HepG2 (cell line): ENCODE measurements around the gene CTNNAL1. TPM values are rescaled to one million over a fixed set of nuclear protein-coding genes. Genes with fewer than 3 reads are reported as not detected.

Experiments used
- AGO2 ChIP-seq: fragments of 200-400 bp; formaldehyde crosslinking; optimal IDR thresholded peaks from 2 replicates; pipeline ENCODE3; 2017; ENCODE audit warnings: mild to moderate bottlenecking, low read depth, low read length, moderate library complexity
- EED ChIP-seq: sonication (generic); formaldehyde crosslinking; IDR thresholded peaks from 2 replicates; pipeline ENCODE4 v1.5.0; 2020; ENCODE audit warnings: mild to moderate bottlenecking, missing genetic modification reagents
- NR2F6 ChIP-seq, 2 experiments: IDR thresholded peaks; 2 replicates each; pipeline ENCODE4 v1.6.1; 2016; ENCODE audit warnings: antibody characterized with exemption in 1 of 2, mild to moderate bottlenecking in 1 of 2
- POLR2AphosphoS5 ChIP-seq: IDR thresholded peaks from 2 replicates; pipeline ENCODE4 v1.6.1; 2012; ENCODE audit warnings: low read depth, low read length
- SNAI1 ChIP-seq: sonication (generic); formaldehyde crosslinking; IDR thresholded peaks from 2 replicates; pipeline ENCODE4 v1.5.0; 2020; ENCODE audit warnings: mild to moderate bottlenecking, missing genetic modification reagents, borderline replicate concordance
- ZNF101 ChIP-seq: sonication (generic); formaldehyde crosslinking; IDR thresholded peaks from 2 replicates; pipeline ENCODE4 v1.4.0; 2020; ENCODE audit warnings: mild to moderate bottlenecking, low read depth, missing genetic modification reagents, borderline replicate concordance
- ZNF564 ChIP-seq: sonication (generic); formaldehyde crosslinking; IDR thresholded peaks from 2 replicates; pipeline ENCODE4 v1.8.1; 2023; ENCODE audit warnings: mild to moderate bottlenecking, missing genetic modification reagents
- ZNF605 ChIP-seq: sonication (generic); formaldehyde crosslinking; IDR thresholded peaks from 2 replicates; pipeline ENCODE4 v1.8.0; 2022; ENCODE audit warnings: mild to moderate bottlenecking, missing genetic modification reagents
- ZNF749 ChIP-seq: sonication (generic); formaldehyde crosslinking; IDR thresholded peaks from 2 replicates; pipeline ENCODE4 v1.8.0; 2022; ENCODE audit warnings: mild to moderate bottlenecking, missing genetic modification reagents, moderate library complexity, borderline replicate concordance
- polyA plus RNA-seq, 8 experiments: library from polyadenylated mRNA; depleted of rRNA in 3 of 8; stranded (reverse) in 7 of 8; unstranded in 1 of 8; fragments of >200 nt; fragmentation: Illumina TruSeq in 4 of 8; extraction: Trizol in 4 of 8; gene quantifications; 2 replicates each; pipeline versions ENCODE4 v1.2.1 to v1.2.3, GENCODE V29; 2011 to 2016; ENCODE audit warnings: low read depth in 4 of 8, missing spikeins in 1 of 8, mixed read lengths in 1 of 8; ENCODE audit not compliant: insufficient read depth in 1 of 8
- total RNA-seq, 5 experiments: library from RNA; depleted of rRNA; stranded (reverse); fragments of >200 nt; fragmentation: Illumina TruSeq; extraction: Trizol; gene quantifications; 2 replicates each; pipeline ENCODE4 v1.2.3, GENCODE V29; 2016; ENCODE audit warnings: low read depth in 1 of 5
- TF ChIP-seq, protein P1 (sequence below): fragments of 450-650 bp; IDR thresholded peaks from 2 replicates; pipeline ENCODE4 v1.6.1; 2016
- TF ChIP-seq, protein P2 (sequence below): sonication (generic); formaldehyde crosslinking; IDR thresholded peaks from 2 replicates; pipeline ENCODE4 v1.5.0; 2020; ENCODE audit warnings: mild to moderate bottlenecking, missing genetic modification reagents, borderline replicate concordance
- TF ChIP-seq, protein P3 (sequence below): sonication (generic); formaldehyde crosslinking; IDR thresholded peaks from 2 replicates; pipeline ENCODE4 v1.4.0; 2020; ENCODE audit warnings: missing genetic modification reagents
- TF ChIP-seq, protein P4 (sequence below): IDR thresholded peaks from 2 replicates; pipeline ENCODE4 v1.6.1; 2016; ENCODE audit warnings: mild to moderate bottlenecking
- TF ChIP-seq, protein P5 (sequence below): sonication (generic); formaldehyde crosslinking; IDR thresholded peaks from 2 replicates; pipeline ENCODE4 v1.4.0; 2020; ENCODE audit warnings: missing genetic modification reagents, borderline replicate concordance
- TF ChIP-seq, protein P6 (sequence below): IDR thresholded peaks from 2 replicates; pipeline ENCODE4 v1.6.1; 2016; ENCODE audit warnings: mild to moderate bottlenecking, missing biosample characterization, missing genetic modification reagents

The CTNNAL1 gene
- total and polyA plus RNA-seq, 2 of the 13 experiments (the other 11 are each of a cell fraction or from before 2014, with no cell fraction given), result 32.0 to 162 TPM

DNA sequence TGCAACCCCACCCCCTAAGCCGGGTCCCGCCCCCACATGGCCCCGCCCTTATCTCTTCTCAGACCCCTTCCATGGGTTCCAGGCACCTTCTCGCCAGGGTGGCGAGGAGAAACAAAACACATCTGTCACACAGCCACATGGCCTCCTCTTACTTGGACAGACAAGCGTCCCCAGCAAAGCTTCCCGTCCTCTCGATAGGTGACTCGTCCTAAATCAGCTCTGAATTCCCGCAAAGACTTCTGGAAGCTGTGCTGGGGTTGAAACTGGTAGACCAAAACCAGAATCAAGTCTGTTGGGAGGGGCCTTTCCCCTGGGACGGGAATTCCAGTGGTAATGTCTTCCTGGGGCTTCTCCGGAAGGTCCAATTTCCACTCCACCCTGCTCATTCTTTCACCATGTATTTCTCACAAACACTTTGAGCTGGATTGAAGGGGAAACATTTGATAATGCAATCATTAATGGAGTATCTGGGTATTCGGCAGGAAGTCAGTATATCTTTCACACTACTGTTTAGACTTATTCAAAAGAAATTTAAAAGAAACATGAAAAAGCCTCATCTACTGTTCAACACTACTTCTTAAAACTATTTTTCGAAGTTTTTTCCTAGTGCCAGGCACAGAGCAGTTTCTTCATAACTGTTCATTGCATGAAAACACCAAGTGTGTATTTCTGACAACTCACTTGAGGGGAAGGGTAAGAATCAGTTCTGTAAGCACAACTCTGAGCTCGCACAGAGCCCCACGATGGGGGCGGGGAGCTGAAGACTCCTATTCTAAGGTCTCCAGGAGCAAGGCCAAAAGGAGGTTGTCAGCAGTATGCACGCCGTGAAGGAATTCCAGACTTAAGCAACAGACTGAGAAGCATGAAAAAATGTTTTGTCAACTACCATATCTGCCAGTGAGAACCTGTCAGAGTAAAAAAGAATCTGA, 644 bp upstream of the CTNNAL1 start (continued):
- TF ChIP-seq ZNF605 (CRISPR knock-in tag), result 0 out of 2 replicates have a peak, but pooled peaks have one; percentile 29
- no peak for TF ChIP-seq NR2F6 (IDR thresholded peaks at IDR 0.05)
- no peak for TF ChIP-seq NR2F6 (CRISPR knock-in tag; IDR thresholded peaks at IDR 0.05)
- TF ChIP-seq, protein P1, sequence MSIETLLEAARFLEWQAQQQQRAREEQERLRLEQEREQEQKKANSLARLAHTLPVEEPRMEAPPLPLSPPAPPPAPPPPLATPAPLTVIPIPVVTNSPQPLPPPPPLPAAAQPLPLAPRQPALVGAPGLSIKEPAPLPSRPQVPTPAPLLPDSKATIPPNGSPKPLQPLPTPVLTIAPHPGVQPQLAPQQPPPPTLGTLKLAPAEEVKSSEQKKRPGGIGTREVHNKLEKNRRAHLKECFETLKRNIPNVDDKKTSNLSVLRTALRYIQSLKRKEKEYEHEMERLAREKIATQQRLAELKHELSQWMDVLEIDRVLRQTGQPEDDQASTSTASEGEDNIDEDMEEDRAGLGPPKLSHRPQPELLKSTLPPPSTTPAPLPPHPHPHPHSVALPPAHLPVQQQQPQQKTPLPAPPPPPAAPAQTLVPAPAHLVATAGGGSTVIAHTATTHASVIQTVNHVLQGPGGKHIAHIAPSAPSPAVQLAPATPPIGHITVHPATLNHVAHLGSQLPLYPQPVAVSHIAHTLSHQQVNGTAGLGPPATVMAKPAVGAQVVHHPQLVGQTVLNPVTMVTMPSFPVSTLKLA, result peak; percentile 48; the same call in 1 of the 2 replicates
- TF ChIP-seq ZNF749, result 0 out of 2 replicates have a peak, but pooled peaks have one; percentile 8
- TF ChIP-seq, protein P2, sequence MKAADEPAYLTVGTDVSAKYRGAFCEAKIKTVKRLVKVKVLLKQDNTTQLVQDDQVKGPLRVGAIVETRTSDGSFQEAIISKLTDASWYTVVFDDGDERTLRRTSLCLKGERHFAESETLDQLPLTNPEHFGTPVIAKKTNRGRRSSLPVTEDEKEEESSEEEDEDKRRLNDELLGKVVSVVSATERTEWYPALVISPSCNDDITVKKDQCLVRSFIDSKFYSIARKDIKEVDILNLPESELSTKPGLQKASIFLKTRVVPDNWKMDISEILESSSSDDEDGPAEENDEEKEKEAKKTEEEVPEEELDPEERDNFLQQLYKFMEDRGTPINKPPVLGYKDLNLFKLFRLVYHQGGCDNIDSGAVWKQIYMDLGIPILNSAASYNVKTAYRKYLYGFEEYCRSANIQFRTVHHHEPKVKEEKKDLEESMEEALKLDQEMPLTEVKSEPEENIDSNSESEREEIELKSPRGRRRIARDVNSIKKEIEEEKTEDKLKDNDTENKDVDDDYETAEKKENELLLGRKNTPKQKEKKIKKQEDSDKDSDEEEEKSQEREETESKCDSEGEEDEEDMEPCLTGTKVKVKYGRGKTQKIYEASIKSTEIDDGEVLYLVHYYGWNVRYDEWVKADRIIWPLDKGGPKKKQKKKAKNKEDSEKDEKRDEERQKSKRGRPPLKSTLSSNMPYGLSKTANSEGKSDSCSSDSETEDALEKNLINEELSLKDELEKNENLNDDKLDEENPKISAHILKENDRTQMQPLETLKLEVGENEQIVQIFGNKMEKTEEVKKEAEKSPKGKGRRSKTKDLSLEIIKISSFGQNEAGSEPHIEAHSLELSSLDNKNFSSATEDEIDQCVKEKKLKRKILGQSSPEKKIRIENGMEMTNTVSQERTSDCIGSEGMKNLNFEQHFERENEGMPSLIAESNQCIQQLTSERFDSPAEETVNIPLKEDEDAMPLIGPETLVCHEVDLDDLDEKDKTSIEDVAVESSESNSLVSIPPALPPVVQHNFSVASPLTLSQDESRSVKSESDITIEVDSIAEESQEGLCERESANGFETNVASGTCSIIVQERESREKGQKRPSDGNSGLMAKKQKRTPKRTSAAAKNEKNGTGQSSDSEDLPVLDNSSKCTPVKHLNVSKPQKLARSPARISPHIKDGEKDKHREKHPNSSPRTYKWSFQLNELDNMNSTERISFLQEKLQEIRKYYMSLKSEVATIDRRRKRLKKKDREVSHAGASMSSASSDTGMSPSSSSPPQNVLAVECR (CRISPR knock-in tag), result 0 out of 2 replicates have a peak, but pooled peaks have one; percentile 3
- TF ChIP-seq, protein P3, sequence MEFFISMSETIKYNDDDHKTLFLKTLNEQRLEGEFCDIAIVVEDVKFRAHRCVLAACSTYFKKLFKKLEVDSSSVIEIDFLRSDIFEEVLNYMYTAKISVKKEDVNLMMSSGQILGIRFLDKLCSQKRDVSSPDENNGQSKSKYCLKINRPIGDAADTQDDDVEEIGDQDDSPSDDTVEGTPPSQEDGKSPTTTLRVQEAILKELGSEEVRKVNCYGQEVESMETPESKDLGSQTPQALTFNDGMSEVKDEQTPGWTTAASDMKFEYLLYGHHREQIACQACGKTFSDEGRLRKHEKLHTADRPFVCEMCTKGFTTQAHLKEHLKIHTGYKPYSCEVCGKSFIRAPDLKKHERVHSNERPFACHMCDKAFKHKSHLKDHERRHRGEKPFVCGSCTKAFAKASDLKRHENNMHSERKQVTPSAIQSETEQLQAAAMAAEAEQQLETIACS (CRISPR knock-in tag), result no peak
- TF ChIP-seq, protein P4, sequence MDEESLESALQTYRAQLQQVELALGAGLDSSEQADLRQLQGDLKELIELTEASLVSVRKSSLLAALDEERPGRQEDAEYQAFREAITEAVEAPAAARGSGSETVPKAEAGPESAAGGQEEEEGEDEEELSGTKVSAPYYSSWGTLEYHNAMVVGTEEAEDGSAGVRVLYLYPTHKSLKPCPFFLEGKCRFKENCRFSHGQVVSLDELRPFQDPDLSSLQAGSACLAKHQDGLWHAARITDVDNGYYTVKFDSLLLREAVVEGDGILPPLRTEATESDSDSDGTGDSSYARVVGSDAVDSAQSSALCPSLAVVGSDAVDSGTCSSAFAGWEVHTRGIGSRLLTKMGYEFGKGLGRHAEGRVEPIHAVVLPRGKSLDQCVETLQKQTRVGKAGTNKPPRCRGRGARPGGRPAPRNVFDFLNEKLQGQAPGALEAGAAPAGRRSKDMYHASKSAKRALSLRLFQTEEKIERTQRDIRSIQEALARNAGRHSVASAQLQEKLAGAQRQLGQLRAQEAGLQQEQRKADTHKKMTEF (CRISPR knock-in tag), result peak; percentile 26; the same call in 1 of the 2 replicates
- TF ChIP-seq SNAI1 (CRISPR knock-in tag), result peak; percentile 34; the same call in 1 of the 2 replicates
- TF ChIP-seq ZNF101, result no peak
- 0 out of 2 replicates have a peak, but pooled peaks have one; percentile 9 for TF ChIP-seq ZNF564 (CRISPR knock-in tag)
- TF ChIP-seq, protein P5, sequence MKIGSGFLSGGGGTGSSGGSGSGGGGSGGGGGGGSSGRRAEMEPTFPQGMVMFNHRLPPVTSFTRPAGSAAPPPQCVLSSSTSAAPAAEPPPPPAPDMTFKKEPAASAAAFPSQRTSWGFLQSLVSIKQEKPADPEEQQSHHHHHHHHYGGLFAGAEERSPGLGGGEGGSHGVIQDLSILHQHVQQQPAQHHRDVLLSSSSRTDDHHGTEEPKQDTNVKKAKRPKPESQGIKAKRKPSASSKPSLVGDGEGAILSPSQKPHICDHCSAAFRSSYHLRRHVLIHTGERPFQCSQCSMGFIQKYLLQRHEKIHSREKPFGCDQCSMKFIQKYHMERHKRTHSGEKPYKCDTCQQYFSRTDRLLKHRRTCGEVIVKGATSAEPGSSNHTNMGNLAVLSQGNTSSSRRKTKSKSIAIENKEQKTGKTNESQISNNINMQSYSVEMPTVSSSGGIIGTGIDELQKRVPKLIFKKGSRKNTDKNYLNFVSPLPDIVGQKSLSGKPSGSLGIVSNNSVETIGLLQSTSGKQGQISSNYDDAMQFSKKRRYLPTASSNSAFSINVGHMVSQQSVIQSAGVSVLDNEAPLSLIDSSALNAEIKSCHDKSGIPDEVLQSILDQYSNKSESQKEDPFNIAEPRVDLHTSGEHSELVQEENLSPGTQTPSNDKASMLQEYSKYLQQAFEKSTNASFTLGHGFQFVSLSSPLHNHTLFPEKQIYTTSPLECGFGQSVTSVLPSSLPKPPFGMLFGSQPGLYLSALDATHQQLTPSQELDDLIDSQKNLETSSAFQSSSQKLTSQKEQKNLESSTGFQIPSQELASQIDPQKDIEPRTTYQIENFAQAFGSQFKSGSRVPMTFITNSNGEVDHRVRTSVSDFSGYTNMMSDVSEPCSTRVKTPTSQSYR, result no peak
- TF ChIP-seq AGO2, result peak; percentile 9
- TF ChIP-seq, protein P6, sequence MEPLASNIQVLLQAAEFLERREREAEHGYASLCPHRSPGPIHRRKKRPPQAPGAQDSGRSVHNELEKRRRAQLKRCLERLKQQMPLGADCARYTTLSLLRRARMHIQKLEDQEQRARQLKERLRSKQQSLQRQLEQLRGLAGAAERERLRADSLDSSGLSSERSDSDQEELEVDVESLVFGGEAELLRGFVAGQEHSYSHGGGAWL (CRISPR knock-in tag), result no peak
- no peak for TF ChIP-seq EED (CRISPR knock-in tag)
- peak; percentile 43; the same call in 1 of the 2 replicates for TF ChIP-seq POLR2AphosphoS5
